ENCODE data around the gene SOCS3.

Gene SOCS3

DNA sequence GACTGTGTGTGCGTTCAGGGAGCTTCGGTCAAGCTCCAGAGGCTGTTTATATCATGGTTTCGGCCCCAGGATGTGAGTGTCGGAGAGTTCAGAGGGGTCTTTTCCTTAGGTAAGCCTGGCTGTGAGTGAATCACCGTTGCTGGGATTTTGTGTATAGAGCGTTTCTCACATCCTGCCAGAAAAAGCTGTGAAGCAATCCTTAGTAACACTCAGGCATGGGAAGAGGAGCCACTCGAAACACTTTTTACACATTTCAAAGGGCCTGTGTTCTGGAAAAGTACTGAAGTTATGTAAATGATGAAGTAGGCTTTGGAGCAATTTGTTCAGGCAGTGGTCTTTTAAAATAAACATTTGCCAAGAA, 19.2 kb upstream of the SOCS3 start:
- DNase-seq: no peak
- H3K9me3 Mint-ChIP-seq: no peaks in the 10 kb centered on the region
- H3K36me3 Mint-ChIP-seq (ENCODE audit: low read depth): peaks cover 47% of the 10 kb centered on the region
- no peaks in the 10 kb centered on the region for H3K27me3 Mint-ChIP-seq
- peaks cover 76% of the 10 kb centered on the region for H3K4me1 Mint-ChIP-seq (ENCODE audit: low read depth)
- peak overlapping the region; percentile 98 for H3K4me3 Mint-ChIP-seq
- peak overlapping the region; percentile 100 for H3K27ac Mint-ChIP-seq

DNA sequence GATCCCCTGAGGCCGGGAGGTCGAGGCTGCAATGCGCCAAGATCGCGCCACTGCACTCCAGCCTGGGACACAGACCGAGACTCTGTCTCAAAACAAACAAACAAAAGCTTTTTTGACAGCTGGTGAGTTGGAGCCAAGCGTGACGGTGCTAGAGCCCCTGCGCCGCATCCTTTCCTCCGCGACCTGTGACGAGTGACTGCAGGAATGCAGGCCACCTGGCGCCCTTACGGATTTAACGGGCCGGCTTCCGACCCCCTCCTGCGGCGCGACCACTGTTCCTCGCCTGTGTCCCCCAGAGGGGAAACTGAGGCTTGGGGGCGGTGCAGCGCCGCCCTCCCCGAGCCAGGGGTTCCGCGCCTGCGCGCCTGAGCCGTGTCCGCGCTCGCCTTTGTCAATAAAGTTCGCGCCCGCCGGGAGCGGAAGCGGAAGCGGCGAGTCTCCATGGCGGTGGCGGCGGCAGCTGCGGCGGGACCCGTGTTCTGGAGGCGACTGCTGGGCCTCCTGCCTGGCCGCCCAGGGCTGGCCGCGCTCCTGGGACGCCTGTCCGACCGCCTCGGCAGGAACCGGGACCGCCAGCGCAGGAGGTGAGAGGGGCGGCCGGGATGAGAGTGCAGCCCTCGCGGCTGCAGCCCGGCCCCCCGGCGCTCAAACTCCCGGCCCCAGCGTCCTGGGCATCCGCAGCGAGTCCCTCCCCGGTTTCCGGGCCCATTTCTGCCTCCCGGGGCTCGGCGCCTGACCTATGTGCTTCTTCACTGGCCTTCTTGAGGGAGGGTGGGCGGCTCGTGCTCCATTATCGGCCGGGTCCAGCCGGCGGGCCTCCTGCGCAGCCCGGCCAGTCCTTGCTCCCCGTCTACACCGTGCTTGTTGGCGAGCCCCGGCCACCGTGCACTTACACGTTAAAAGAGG, 18.6 kb upstream of the SOCS3 start, which contains the start of gene PGS1:
Gene PGS1 (plus strand): TSS at position 425 of the 906 bp plus-strand sequence. CDS start 17 bp downstream, at position 442.
- H3K4me1 Mint-ChIP-seq (ENCODE audit: low read depth): peaks cover 70% of the 10 kb centered on the region
- peak within 1 kb of the TSS; percentile 100 for H3K27ac Mint-ChIP-seq
- no peaks in the 10 kb centered on the region for H3K9me3 Mint-ChIP-seq
- peak; percentile 91 for DNase-seq
- peaks cover 41% of the 10 kb centered on the region for H3K36me3 Mint-ChIP-seq (ENCODE audit: low read depth)
- H3K27me3 Mint-ChIP-seq: no peaks in the 10 kb centered on the region
- H3K4me3 Mint-ChIP-seq: peak within 1 kb of the TSS; percentile 98

- DNase-seq: no peak
- Mint-ChIP-seq H3K9me3 (no peaks in the 10 kb centered on the region), H3K36me3 (ENCODE audit: low read depth) (peaks cover 35% of the 10 kb centered on the region), H3K27ac (peak overlapping the region; percentile 100), H3K4me1 (ENCODE audit: low read depth) (peaks cover 64% of the 10 kb centered on the region), H3K27me3 (no peaks in the 10 kb centered on the region), H3K4me3 (peak overlapping the region; percentile 98)
Observed at GRCh38 chr17:78377858-78378224, 18.0 kb upstream of the SOCS3 start.

DNA sequence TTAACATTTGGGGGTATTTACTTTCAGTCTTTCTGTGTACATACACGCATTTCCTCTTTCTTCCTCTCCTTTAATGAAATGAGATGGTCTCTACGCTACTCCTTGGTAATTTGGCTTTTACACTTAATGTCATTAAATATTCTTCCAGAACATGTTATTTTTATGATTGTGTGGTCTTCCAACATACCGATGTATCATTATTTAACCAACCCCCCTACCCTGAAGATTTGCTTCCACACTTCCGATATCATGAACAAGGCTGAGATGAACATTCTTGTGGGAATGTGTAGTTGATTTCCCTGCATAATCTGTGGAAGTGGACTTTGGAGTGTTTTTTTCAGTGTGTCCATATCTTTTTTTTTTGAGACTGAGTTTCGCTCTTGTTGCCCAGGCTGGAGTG, 16.3 kb upstream of the SOCS3 start:
- H3K27ac Mint-ChIP-seq: no peak overlapping the region

GRCh38 chr17:78375401-78376151, 15.7 kb upstream of the SOCS3 start:
- H3K27me3 Mint-ChIP-seq: no peaks in the 10 kb centered on the region
- DNase-seq: no peak
- H3K36me3 Mint-ChIP-seq (ENCODE audit: low read depth): peaks cover 15% of the 10 kb centered on the region
- H3K4me3 Mint-ChIP-seq: no peak overlapping the region
- H3K4me1 Mint-ChIP-seq (ENCODE audit: low read depth): peaks cover 43% of the 10 kb centered on the region
- H3K9me3 Mint-ChIP-seq: no peaks in the 10 kb centered on the region
- no peak overlapping the region for H3K27ac Mint-ChIP-seq

More for the DNA sequence above, 16.3 kb upstream of the SOCS3 start:
- Mint-ChIP-seq H3K4me1 (ENCODE audit: low read depth) (peaks cover 49% of the 10 kb centered on the region), H3K9me3 (no peaks in the 10 kb centered on the region), H3K4me3 (no peak overlapping the region), H3K27me3 (no peaks in the 10 kb centered on the region), H3K36me3 (ENCODE audit: low read depth) (peaks cover 21% of the 10 kb centered on the region)
- no peak for DNase-seq

- no peak for DNase-seq
- Mint-ChIP-seq H3K9me3 (no peaks in the 10 kb centered on the region), H3K4me1 (ENCODE audit: low read depth) (peaks cover 35% of the 10 kb centered on the region), H3K4me3 (no peak overlapping the region), H3K36me3 (ENCODE audit: low read depth) (peaks cover 8% of the 10 kb centered on the region), H3K27ac (no peak overlapping the region), H3K27me3 (no peaks in the 10 kb centered on the region)
Observed at GRCh38 chr17:78374631-78375274, 14.9 kb upstream of the SOCS3 start.

- Mint-ChIP-seq H3K9me3 (no peaks in the 10 kb centered on the region), H3K27ac (no peak overlapping the region), H3K4me3 (no peak overlapping the region), H3K4me1 (ENCODE audit: low read depth) (peaks cover 32% of the 10 kb centered on the region), H3K36me3 (ENCODE audit: low read depth) (peaks cover 5% of the 10 kb centered on the region), H3K27me3 (no peaks in the 10 kb centered on the region)
- DNase-seq: no peak
Observed at GRCh38 chr17:78374189-78374588, 14.3 kb upstream of the SOCS3 start.

- Mint-ChIP-seq H3K4me1 (ENCODE audit: low read depth) (peaks cover 25% of the 10 kb centered on the region), H3K27ac (no peak overlapping the region), H3K4me3 (no peak overlapping the region), H3K36me3 (ENCODE audit: low read depth) (no peaks in the 10 kb centered on the region), H3K27me3 (no peaks in the 10 kb centered on the region), H3K9me3 (no peaks in the 10 kb centered on the region)
- DNase-seq: no peak
Observed at GRCh38 chr17:78372841-78373240, 13.0 kb upstream of the SOCS3 start.

- H3K4me1 Mint-ChIP-seq (ENCODE audit: low read depth): peaks cover 12% of the 10 kb centered on the region
- H3K9me3 Mint-ChIP-seq: no peaks in the 10 kb centered on the region
- H3K36me3 Mint-ChIP-seq (ENCODE audit: low read depth): no peaks in the 10 kb centered on the region
- H3K27me3 Mint-ChIP-seq: peaks cover 2% of the 10 kb centered on the region
- no peak for DNase-seq
- H3K27ac Mint-ChIP-seq: no peak overlapping the region
- H3K4me3 Mint-ChIP-seq: no peak overlapping the region
Observed at GRCh38 chr17:78371056-78371455, 11.2 kb upstream of the SOCS3 start.

DNA sequence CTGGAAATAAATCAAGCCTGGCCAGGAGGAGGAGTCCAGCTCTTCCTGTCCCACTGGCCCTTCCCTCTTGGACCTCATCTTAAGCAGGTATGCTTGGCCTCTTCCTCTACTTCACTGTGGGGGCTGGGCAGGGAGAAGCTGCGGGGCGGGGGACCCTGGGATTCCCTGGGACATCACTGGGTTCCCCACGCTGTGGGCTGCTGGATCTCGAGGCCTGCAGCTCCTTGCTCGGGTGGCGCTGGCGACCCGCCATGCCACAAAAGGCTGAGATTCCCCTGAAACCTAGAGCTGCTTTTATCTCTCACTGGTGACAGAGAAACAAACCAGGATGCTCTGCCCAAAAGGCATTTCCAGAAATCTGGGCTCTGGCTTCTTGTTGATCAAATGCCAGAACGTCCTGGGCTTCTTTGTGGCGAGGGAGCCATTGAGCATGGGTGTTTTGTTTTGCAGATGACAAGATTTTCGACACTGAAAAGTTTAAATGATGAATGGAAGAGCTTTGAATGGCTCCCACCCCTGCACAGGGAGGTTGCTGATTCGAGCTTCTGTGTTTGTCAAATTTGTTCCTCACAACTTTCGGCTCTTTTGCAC, 10.0 kb upstream of the SOCS3 start:
- Mint-ChIP-seq H3K4me3 (no peak overlapping the region), H3K9me3 (no peaks in the 10 kb centered on the region), H3K36me3 (ENCODE audit: low read depth) (no peaks in the 10 kb centered on the region), H3K4me1 (ENCODE audit: low read depth) (peaks cover 5% of the 10 kb centered on the region), H3K27ac (no peak overlapping the region), H3K27me3 (peaks cover 3% of the 10 kb centered on the region)
- no peak for DNase-seq

- Mint-ChIP-seq H3K27ac (no peak overlapping the region), H3K4me1 (ENCODE audit: low read depth) (peaks cover 14% of the 10 kb centered on the region), H3K27me3 (peaks cover 3% of the 10 kb centered on the region), H3K9me3 (no peaks in the 10 kb centered on the region), H3K4me3 (no peak overlapping the region), H3K36me3 (ENCODE audit: low read depth) (no peaks in the 10 kb centered on the region)
- no peak for DNase-seq
Observed at GRCh38 chr17:78368854-78369495, 9.1 kb upstream of the SOCS3 start.

GRCh38 chr17:78368348-78368747, 8.5 kb upstream of the SOCS3 start:
- Mint-ChIP-seq H3K27me3 (peaks cover 3% of the 10 kb centered on the region), H3K4me3 (no peak overlapping the region)

DNA sequence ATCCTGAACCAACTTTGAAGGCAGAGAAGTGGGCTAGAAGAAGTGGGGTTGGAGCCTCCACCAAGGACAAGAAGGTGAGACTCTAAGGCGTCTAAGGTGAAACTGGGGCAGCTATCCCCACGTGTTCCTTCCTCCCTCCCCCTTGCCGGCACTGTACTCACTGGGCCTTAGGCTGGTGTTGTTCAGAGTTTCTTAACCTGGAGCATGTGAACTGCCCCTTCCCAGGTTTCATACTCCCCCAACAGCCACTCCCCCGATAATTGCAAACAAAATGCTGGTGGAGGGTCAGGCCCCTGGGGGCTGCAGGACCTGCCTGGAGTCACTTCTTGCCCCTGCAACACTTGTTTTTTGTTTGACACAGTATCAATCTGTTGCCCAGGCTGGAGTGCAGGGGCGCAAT, 7.3 kb upstream of the SOCS3 start:
- H3K27ac Mint-ChIP-seq: no peak overlapping the region
- H3K4me1 Mint-ChIP-seq (ENCODE audit: low read depth): peaks cover 17% of the 10 kb centered on the region
- DNase-seq: no peak
- no peak overlapping the region for H3K4me3 Mint-ChIP-seq
- H3K9me3 Mint-ChIP-seq: no peaks in the 10 kb centered on the region
- peaks cover 6% of the 10 kb centered on the region for H3K27me3 Mint-ChIP-seq
- H3K36me3 Mint-ChIP-seq (ENCODE audit: low read depth): no peaks in the 10 kb centered on the region

More at GRCh38 chr17:78368348-78368747, 8.5 kb upstream of the SOCS3 start:
- Mint-ChIP-seq H3K27ac (no peak overlapping the region), H3K4me1 (ENCODE audit: low read depth) (peaks cover 14% of the 10 kb centered on the region), H3K9me3 (no peaks in the 10 kb centered on the region), H3K36me3 (ENCODE audit: low read depth) (no peaks in the 10 kb centered on the region)
- DNase-seq: no peak

Measured in activated T-cell treated with anti-CD3 and anti-CD28 coated beads, Interleukin-2, amount 50 U/mL, for 24 hours (primary cell).